ENCODE results near the gene ALDH8A1. TPM values are rescaled to one million over a fixed set of nuclear protein-coding genes. Genes with fewer than 3 reads are reported as not detected.

ALDH8A1 gene, protein sequence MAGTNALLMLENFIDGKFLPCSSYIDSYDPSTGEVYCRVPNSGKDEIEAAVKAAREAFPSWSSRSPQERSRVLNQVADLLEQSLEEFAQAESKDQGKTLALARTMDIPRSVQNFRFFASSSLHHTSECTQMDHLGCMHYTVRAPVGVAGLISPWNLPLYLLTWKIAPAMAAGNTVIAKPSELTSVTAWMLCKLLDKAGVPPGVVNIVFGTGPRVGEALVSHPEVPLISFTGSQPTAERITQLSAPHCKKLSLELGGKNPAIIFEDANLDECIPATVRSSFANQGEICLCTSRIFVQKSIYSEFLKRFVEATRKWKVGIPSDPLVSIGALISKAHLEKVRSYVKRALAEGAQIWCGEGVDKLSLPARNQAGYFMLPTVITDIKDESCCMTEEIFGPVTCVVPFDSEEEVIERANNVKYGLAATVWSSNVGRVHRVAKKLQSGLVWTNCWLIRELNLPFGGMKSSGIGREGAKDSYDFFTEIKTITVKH
- polyA plus RNA-seq (2013) = 0.72 and 0.90 TPM in 2 replicates

DNA sequence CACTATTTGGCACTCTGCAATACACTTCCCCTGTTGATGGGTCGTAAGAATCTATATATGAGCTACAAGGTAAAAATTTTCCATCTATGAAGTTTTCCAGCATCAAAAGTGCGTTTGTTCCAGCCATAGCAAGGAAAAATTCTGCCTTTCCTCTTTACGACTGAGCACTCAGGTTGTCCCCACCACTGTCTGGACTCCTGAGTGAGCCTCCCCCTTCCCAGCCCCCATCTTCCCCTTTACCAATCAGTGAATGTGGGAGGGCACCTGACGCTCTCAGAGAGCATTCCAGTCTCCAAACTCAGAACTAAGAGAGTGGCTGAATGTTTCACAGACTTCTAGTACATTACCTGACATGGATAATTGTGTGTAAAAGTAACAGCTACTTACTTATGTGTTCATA lies at the start of gene ALDH8A1:
Gene ALDH8A1, minus strand, starts transcription at position 175 of the 400 bp plus-strand sequence. Its CDS starts 48 bp downstream, at position 127.
- Histone ChIP-seq H3K18ac (ENCODE audit: low read length) (no peak within 1 kb of the TSS), H2AK5ac (ENCODE audit: low read length) (no peak within 1 kb of the TSS), H4K91ac (ENCODE audit: low read depth, low read length) (no peak within 1 kb of the TSS), H2AFZ (ENCODE audit: insufficient read depth, low read length, poor library complexity) (no peak within 1 kb of the TSS), H3K4me3 (ENCODE audit: low read depth, low read length) (no peak within 1 kb of the TSS), H3K36me3 (ENCODE audit: control insufficient read depth in 1 of 2, insufficient read depth in 2 of 2, low read length in 2 of 2) (no peaks in the 10 kb centered on the region), H3K27me3 (ENCODE audit: insufficient read depth, low read length) (no peaks in the 10 kb centered on the region), H2BK5ac (ENCODE audit: low read depth, low read length, poor library complexity) (no peak within 1 kb of the TSS), H3K79me1 (ENCODE audit: low read length) (no peaks in the 10 kb centered on the region), H3K79me2 (ENCODE audit: control insufficient read depth, insufficient read depth, low read length, poor library complexity) (no peaks in the 10 kb centered on the region), H3K14ac (ENCODE audit: low read length) (no peak within 1 kb of the TSS), H4K12ac (ENCODE audit: low read depth, low read length) (no peak within 1 kb of the TSS), H3K9me3 (ENCODE audit: insufficient read depth, low read depth, low read length) (peaks cover 2% of the 10 kb centered on the region), H3K23ac (ENCODE audit: low read length) (no peak within 1 kb of the TSS), H4K8ac (ENCODE audit: low read depth, low read length) (no peak within 1 kb of the TSS), H3K4me1 (ENCODE audit: control insufficient read depth in 1 of 2, insufficient read depth in 2 of 2, low read length in 2 of 2) (peaks cover 0 to 2% of the 10 kb centered on the region in 2 experiments), H3K9ac (ENCODE audit: low read length) (no peak within 1 kb of the TSS), H2BK120ac (ENCODE audit: insufficient read depth, low read length, poor library complexity) (no peak within 1 kb of the TSS), H3K27ac (ENCODE audit: low read depth, low read length) (no peak within 1 kb of the TSS), H2BK12ac (ENCODE audit: low read length) (no peak within 1 kb of the TSS), H3K4me2 (ENCODE audit: low read length) (no peak within 1 kb of the TSS), H3K4ac (ENCODE audit: low read depth, low read length) (no peak within 1 kb of the TSS)
- no peak for DNase-seq
- WGBS (ENCODE audit: extremely low coverage, insufficient coverage, insufficient read length) = no CpG with 5 or more reads among the region's 4 CpGs

DNA sequence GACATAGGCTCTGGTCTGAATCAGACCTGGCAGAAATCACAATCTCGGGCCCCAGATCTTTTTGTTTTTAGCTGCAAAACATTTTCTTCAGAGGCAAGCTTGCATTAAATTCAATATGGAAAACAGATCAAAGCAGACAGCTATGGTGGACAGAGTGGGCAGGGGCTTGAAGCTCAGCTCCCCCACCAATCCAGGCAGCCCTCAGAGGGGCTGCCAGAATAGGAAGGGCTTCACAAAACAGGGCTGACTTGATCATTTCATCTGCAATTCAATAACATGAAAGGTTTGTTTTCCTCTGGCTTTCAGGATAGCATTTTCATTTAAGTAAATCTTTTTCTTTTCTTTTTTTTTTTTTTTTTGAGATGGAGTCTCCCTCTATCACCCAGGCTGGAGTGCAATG lies 49.2 kb upstream of the ALDH8A1 start:
- no peak for DNase-seq
- Histone ChIP-seq H3K4me2 (ENCODE audit: low read length) (no peak overlapping the region), H2AFZ (ENCODE audit: insufficient read depth, low read length, poor library complexity) (no peak overlapping the region), H3K36me3 (ENCODE audit: control insufficient read depth in 1 of 2, insufficient read depth in 2 of 2, low read length in 2 of 2) (peaks cover 4 to 6% of the 10 kb centered on the region in 2 experiments), H3K9me3 (ENCODE audit: insufficient read depth, low read depth, low read length) (no peaks in the 10 kb centered on the region), H3K23ac (ENCODE audit: low read length) (no peak overlapping the region), H3K9ac (ENCODE audit: low read length) (no peak overlapping the region), H3K79me1 (ENCODE audit: low read length) (no peaks in the 10 kb centered on the region), H3K18ac (ENCODE audit: low read length) (no peak overlapping the region), H4K12ac (ENCODE audit: low read depth, low read length) (no peak overlapping the region), H3K4me3 (ENCODE audit: low read depth, low read length) (no peak overlapping the region), H2BK5ac (ENCODE audit: low read depth, low read length, poor library complexity) (no peak overlapping the region), H2BK12ac (ENCODE audit: low read length) (no peak overlapping the region), H2BK120ac (ENCODE audit: insufficient read depth, low read length, poor library complexity) (no peak overlapping the region), H3K4ac (ENCODE audit: low read depth, low read length) (no peak overlapping the region), H2AK5ac (ENCODE audit: low read length) (no peak overlapping the region), H3K27ac (ENCODE audit: low read depth, low read length) (no peak overlapping the region), H4K8ac (ENCODE audit: low read depth, low read length) (no peak overlapping the region), H3K4me1 (ENCODE audit: control insufficient read depth in 1 of 2, insufficient read depth in 2 of 2, low read length in 2 of 2) (no peaks in the 10 kb centered on the region), H3K79me2 (ENCODE audit: control insufficient read depth, insufficient read depth, low read length, poor library complexity) (no peaks in the 10 kb centered on the region), H4K91ac (ENCODE audit: low read depth, low read length) (no peak overlapping the region), H3K27me3 (ENCODE audit: insufficient read depth, low read length) (no peaks in the 10 kb centered on the region), H3K14ac (ENCODE audit: low read length) (no peak overlapping the region)
- no CpG with 5 or more reads among the region's 1 CpG for WGBS (ENCODE audit: extremely low coverage, insufficient coverage, insufficient read length)

DNA sequence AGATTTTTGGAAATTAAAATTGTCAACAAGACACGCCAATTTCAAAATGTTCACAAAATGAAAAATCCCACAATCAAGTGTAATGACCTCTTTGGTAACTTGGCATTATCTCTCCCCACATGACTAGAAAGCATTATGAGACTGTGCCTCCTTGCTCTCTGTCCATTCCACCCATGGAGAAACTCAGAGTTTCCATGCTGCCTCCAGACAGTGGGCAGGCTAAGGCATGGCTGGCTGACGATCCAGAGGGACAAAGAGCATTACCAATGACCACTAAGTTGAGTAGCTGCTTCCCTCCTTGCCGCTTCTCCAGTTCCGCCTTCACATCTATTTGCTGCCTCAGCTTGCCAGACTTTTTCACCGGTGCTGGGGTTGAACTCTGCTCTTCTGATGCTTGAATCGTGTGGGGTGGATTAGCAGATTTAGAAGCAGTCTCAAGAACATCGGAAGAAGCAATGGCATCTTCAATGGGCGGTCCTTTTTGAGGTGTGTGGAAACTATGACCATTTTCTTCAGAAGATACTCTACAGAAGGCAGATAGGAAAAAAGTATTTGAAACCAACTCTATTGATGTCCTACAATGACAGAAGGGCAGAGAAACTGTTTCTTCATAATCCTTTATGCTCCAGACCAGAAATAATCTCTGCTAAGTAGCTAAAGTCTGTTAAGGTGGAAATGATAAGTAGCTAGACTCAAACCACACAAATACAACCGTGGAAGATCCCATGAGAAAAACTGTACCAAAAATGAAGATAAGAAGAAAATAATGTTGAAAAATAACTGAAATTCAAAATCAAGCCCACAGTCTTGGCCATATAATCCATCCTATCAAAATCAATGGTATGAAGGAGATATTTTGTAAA lies 47.5 kb upstream of the ALDH8A1 start:
- Histone ChIP-seq H3K27me3 (ENCODE audit: insufficient read depth, low read length) (no peaks in the 10 kb centered on the region), H3K9me3 (ENCODE audit: insufficient read depth, low read depth, low read length) (no peaks in the 10 kb centered on the region), H3K4me1 (ENCODE audit: control insufficient read depth in 1 of 2, insufficient read depth in 2 of 2, low read length in 2 of 2) (no peaks in the 10 kb centered on the region), H2AFZ (ENCODE audit: insufficient read depth, low read length, poor library complexity) (no peak overlapping the region), H3K79me2 (ENCODE audit: control insufficient read depth, insufficient read depth, low read length, poor library complexity) (no peaks in the 10 kb centered on the region), H3K9ac (ENCODE audit: low read length) (no peak overlapping the region), H4K91ac (ENCODE audit: low read depth, low read length) (no peak overlapping the region), H3K79me1 (ENCODE audit: low read length) (no peaks in the 10 kb centered on the region), H3K4ac (ENCODE audit: low read depth, low read length) (no peak overlapping the region), H3K23ac (ENCODE audit: low read length) (no peak overlapping the region), H3K18ac (ENCODE audit: low read length) (no peak overlapping the region), H4K12ac (ENCODE audit: low read depth, low read length) (no peak overlapping the region), H3K14ac (ENCODE audit: low read length) (no peak overlapping the region), H3K36me3 (ENCODE audit: control insufficient read depth in 1 of 2, insufficient read depth in 2 of 2, low read length in 2 of 2) (peaks cover 6% of the 10 kb centered on the region in 2 experiments), H3K4me3 (ENCODE audit: low read depth, low read length) (no peak overlapping the region), H2AK5ac (ENCODE audit: low read length) (no peak overlapping the region), H2BK12ac (ENCODE audit: low read length) (no peak overlapping the region), H3K4me2 (ENCODE audit: low read length) (no peak overlapping the region), H2BK120ac (ENCODE audit: insufficient read depth, low read length, poor library complexity) (no peak overlapping the region), H4K8ac (ENCODE audit: low read depth, low read length) (no peak overlapping the region), H3K27ac (ENCODE audit: low read depth, low read length) (no peak overlapping the region), H2BK5ac (ENCODE audit: low read depth, low read length, poor library complexity) (no peak overlapping the region)
- no peak for DNase-seq
- WGBS (ENCODE audit: extremely low coverage, insufficient coverage, insufficient read length) = no CpG with 5 or more reads among the region's 9 CpGs

DNA sequence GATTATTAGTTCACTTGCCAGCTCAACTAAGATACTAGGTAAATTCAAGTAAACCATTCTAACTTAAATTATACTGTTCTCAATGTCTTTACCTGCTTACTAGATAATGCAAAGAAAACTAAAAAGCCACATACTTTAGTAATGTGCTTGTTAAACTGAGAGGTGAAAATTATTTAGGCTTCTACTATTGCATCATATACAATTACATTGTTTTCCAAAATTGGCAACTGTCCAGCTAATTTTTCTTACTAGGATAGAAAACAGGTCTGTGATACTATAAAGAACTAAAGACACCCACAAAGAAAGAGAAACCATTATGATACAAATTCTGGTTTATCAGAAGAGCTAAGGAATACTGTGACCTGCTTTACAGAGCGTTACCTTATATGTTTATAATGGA lies 45.6 kb upstream of the ALDH8A1 start:
- Histone ChIP-seq H3K23ac (ENCODE audit: low read length) (no peak overlapping the region), H3K4me3 (ENCODE audit: low read depth, low read length) (no peak overlapping the region), H2AFZ (ENCODE audit: insufficient read depth, low read length, poor library complexity) (no peak overlapping the region), H3K9me3 (ENCODE audit: insufficient read depth, low read depth, low read length) (no peaks in the 10 kb centered on the region), H3K79me1 (ENCODE audit: low read length) (no peaks in the 10 kb centered on the region), H4K91ac (ENCODE audit: low read depth, low read length) (no peak overlapping the region), H3K79me2 (ENCODE audit: control insufficient read depth, insufficient read depth, low read length, poor library complexity) (no peaks in the 10 kb centered on the region), H3K4me1 (ENCODE audit: control insufficient read depth in 1 of 2, insufficient read depth in 2 of 2, low read length in 2 of 2) (no peaks in the 10 kb centered on the region), H3K4me2 (ENCODE audit: low read length) (no peak overlapping the region), H2BK120ac (ENCODE audit: insufficient read depth, low read length, poor library complexity) (no peak overlapping the region), H3K27ac (ENCODE audit: low read depth, low read length) (no peak overlapping the region), H4K8ac (ENCODE audit: low read depth, low read length) (no peak overlapping the region), H3K27me3 (ENCODE audit: insufficient read depth, low read length) (no peaks in the 10 kb centered on the region), H3K4ac (ENCODE audit: low read depth, low read length) (no peak overlapping the region), H3K14ac (ENCODE audit: low read length) (no peak overlapping the region), H2AK5ac (ENCODE audit: low read length) (no peak overlapping the region), H3K18ac (ENCODE audit: low read length) (no peak overlapping the region), H4K12ac (ENCODE audit: low read depth, low read length) (no peak overlapping the region), H3K36me3 (ENCODE audit: control insufficient read depth in 1 of 2, insufficient read depth in 2 of 2, low read length in 2 of 2) (peaks cover 6 to 7% of the 10 kb centered on the region in 2 experiments), H2BK12ac (ENCODE audit: low read length) (no peak overlapping the region), H3K9ac (ENCODE audit: low read length) (no peak overlapping the region), H2BK5ac (ENCODE audit: low read depth, low read length, poor library complexity) (no peak overlapping the region)
- DNase-seq = no peak
- no CpG with 5 or more reads among the region's 1 CpG for WGBS (ENCODE audit: extremely low coverage, insufficient coverage, insufficient read length)
